PC-3 (cell line): ENCODE data around the gene NSDHL. TPM values are rescaled to one million over a fixed set of nuclear protein-coding genes. Genes with fewer than 3 reads are reported as not detected.

ENCODE experiments used
- ATAC-seq: fragments of 200-7000 bp; cut with Tn5 transposase; 2 replicates; pipeline ENCODE4 v1.9.1; 2020; ENCODE audit warnings: mild to moderate bottlenecking, moderate library complexity
- BruUV-seq: library from RNA; stranded (reverse); fragments of 400-500 nt; replicated peaks from 2 replicates; lab custom pipeline; 2021; lab: Mats Ljungman, UMichigan
- CTCF ChIA-PET: fragments of 300-600 bp; sonication (Branson Sonifier 250); formaldehyde crosslinking; loops from one replicate; lab custom pipeline; 2022; ENCODE audit warnings: antibody characterized with exemption; lab: Charles Lee
- POLR2A ChIA-PET: fragments of 300-600 bp; sonication (Branson Sonifier 250); formaldehyde crosslinking; loops from one replicate; lab custom pipeline; 2022; ENCODE audit warnings: antibody characterized with exemption; ENCODE audit not compliant: unreplicated experiment; lab: Charles Lee
- DNase-seq: peaks from one replicate; pipeline ENCODE4 v3.0.0-alpha.2; 2015
- H2AFZ ChIP-seq: fragments of 300-600 bp; sonication (generic); 2 replicates; pipeline ENCODE4 v1.6.0; 2016; ENCODE audit warnings: antibody characterized with exemption, low read length
- H3F3A ChIP-seq: fragments of 300-600 bp; sonication (generic); one replicate; pipeline ENCODE4 v1.6.0; 2017; ENCODE audit warnings: antibody characterized with exemption, low read length, control low read depth, mild to moderate bottlenecking; ENCODE audit not compliant: unreplicated experiment
- H3K27ac ChIP-seq: fragments of 300-600 bp; sonication (generic); 2 replicates; pipeline ENCODE4 v1.5.1; 2016; ENCODE audit warnings: mild to moderate bottlenecking, low read length
- H3K27me3 ChIP-seq: fragments of 300-600 bp; sonication (generic); 2 replicates; pipeline ENCODE4 v1.6.1; 2016; ENCODE audit warnings: low read length, mixed read lengths
- H3K36me3 ChIP-seq: fragments of 300-600 bp; sonication (generic); 2 replicates; pipeline ENCODE4 v1.6.1; 2016; ENCODE audit warnings: low read depth, mixed run types, low read length, mixed read lengths
- H3K4me1 ChIP-seq: fragments of 300-600 bp; sonication (generic); 2 replicates; pipeline ENCODE4 v1.5.1; 2016; ENCODE audit warnings: low read length; ENCODE audit not compliant: insufficient read depth
- H3K4me2 ChIP-seq: fragments of 300-600 bp; sonication (generic); 2 replicates; pipeline ENCODE4 v1.6.0; 2016; ENCODE audit warnings: low read length
- H3K4me3 ChIP-seq: fragments of 300-600 bp; sonication (generic); 2 replicates; pipeline ENCODE4 v1.5.1; 2016; ENCODE audit warnings: mild to moderate bottlenecking, low read length, mixed read lengths
- H3K79me2 ChIP-seq: fragments of 300-600 bp; sonication (generic); 2 replicates; pipeline ENCODE4 v1.6.1; 2017; ENCODE audit warnings: low read length, mixed read lengths
- H3K9ac ChIP-seq: fragments of 300-600 bp; sonication (generic); 2 replicates; pipeline ENCODE4 v1.6.0; 2016; ENCODE audit warnings: mild to moderate bottlenecking, low read length
- H3K9me2 ChIP-seq: fragments of 300-600 bp; sonication (generic); replicated peaks from 2 replicates; pipeline ENCODE4 v1.6.1; 2016; ENCODE audit warnings: mixed run types, low read length, mixed read lengths
- H3K9me3 ChIP-seq: fragments of 300-600 bp; sonication (generic); 2 replicates; pipeline ENCODE4 v1.6.1; 2016; ENCODE audit warnings: low read length, mixed read lengths
- H4K20me1 ChIP-seq: fragments of 300-600 bp; sonication (generic); 2 replicates; pipeline ENCODE4 v1.6.1; 2016; ENCODE audit warnings: low read length, mixed read lengths
- CTCF ChIP-seq: fragments of 300-600 bp; sonication (generic); conservative IDR thresholded peaks from 2 replicates; pipeline ENCODE4 v1.5.1; 2017; ENCODE audit warnings: antibody characterized with exemption, low read depth, mild to moderate bottlenecking, low read length
- EZH2 ChIP-seq: fragments of 300-600 bp; sonication (generic); IDR thresholded peaks from one replicate; pipeline ENCODE4 v1.6.1; 2017; ENCODE audit warnings: antibody characterized with exemption, mild to moderate bottlenecking, low read length; ENCODE audit not compliant: unreplicated experiment
- EZH2phosphoT487 ChIP-seq: fragments of 300-600 bp; sonication (generic); IDR thresholded peaks from 2 replicates; pipeline ENCODE4 v1.6.1; 2018; ENCODE audit warnings: mild to moderate bottlenecking, antibody characterized with exemption, low read length, borderline replicate concordance
- intact Hi-C: fragments of 100-400 bp; cut with micrococcal nuclease; formaldehyde crosslinking; loops from 2 replicates; pipeline ENCODE4 v1.9.0; 2023
- total RNA-seq: library from RNA; depleted of rRNA; stranded (reverse); fragments of >200 nt; gene quantifications from 2 replicates; pipeline ENCODE4 v1.2.3, GENCODE V29; 2014

Gene NSDHL
- total RNA-seq, 1 experiment from 2014 or later = 33.7 TPM

- no peaks in the 10 kb centered on the region for H3F3A ChIP-seq
- CTCF ChIA-PET = no interaction called here
- no TSS peak for BruUV-seq
- no peak overlapping the region for H3K9ac ChIP-seq
- TF ChIP-seq EZH2 (no peak), CTCF (no peak), EZH2phosphoT487 (no peak)
- intact Hi-C loops = no loop called here
- no peak overlapping the region for H3K4me3 ChIP-seq
- H3K27ac ChIP-seq = no peak overlapping the region
- H3K4me1 ChIP-seq = peaks cover 15% of the 10 kb centered on the region
- POLR2A ChIA-PET = no interaction called here
- H3K79me2 ChIP-seq = 0 out of 2 replicates have a peak, but pooled peaks cover 6% of the 10 kb centered on the region
- H4K20me1 ChIP-seq = no peaks in the 10 kb centered on the region
- DNase-seq = no peak
- no peaks in the 10 kb centered on the region for H3K27me3 ChIP-seq
- peaks cover 4% of the 10 kb centered on the region; the same call in 1 of the 2 replicates for H3K36me3 ChIP-seq
- no peaks in the 10 kb centered on the region for H3K9me2 ChIP-seq
- H3K9me3 ChIP-seq = no peaks in the 10 kb centered on the region
- ATAC-seq = no peak
- no peak overlapping the region for H3K4me2 ChIP-seq
- no peak overlapping the region for H2AFZ ChIP-seq
These were observed 83.0 kb downstream of the NSDHL start for GRCh38 chrX:152913910-152914309.

- ChIA-PET POLR2A (no interaction called here), CTCF (no interaction called here)
- TF ChIP-seq EZH2 (no peak), EZH2phosphoT487 (no peak), CTCF (0 out of 2 replicates have a peak, but pooled peaks have one; percentile 31)
- peak overlapping the region; percentile 36; the same call in 1 of the 2 replicates for H3K4me2 ChIP-seq
- BruUV-seq = no TSS peak
- H3K79me2 ChIP-seq = 0 out of 2 replicates have a peak, but pooled peaks cover 1% of the 10 kb centered on the region
- H3K4me1 ChIP-seq = peaks cover 15% of the 10 kb centered on the region
- H3K9me3 ChIP-seq = no peaks in the 10 kb centered on the region
- no peaks in the 10 kb centered on the region for H4K20me1 ChIP-seq
- H3K36me3 ChIP-seq = peaks cover 4% of the 10 kb centered on the region
- DNase-seq (peak; percentile 78), ATAC-seq (peak; percentile 95)
- no peaks in the 10 kb centered on the region for H3F3A ChIP-seq
- H3K27ac ChIP-seq = peak overlapping the region; percentile 70
- no peaks in the 10 kb centered on the region for H3K9me2 ChIP-seq
- H3K9ac ChIP-seq = peak overlapping the region; percentile 34
- intact Hi-C loops = no loop called here
- no peak overlapping the region for H3K4me3 ChIP-seq
- no peaks in the 10 kb centered on the region for H3K27me3 ChIP-seq
- no peak overlapping the region for H2AFZ ChIP-seq
These were observed 84.8 kb downstream of the NSDHL start for GRCh38 chrX:152915541-152916241.
